ENCODE data around the gene ARCN1. TPM values are rescaled to one million over a fixed set of nuclear protein-coding genes. Genes with fewer than 3 reads are reported as not detected.

The ARCN1 gene
- polyA plus RNA-seq, 3 donors: 152 to 180 (median 176) TPM

Other genes with a start within 250 kb of the ARCN1 start
- gene CD3D, start 229.7 kb upstream of the ARCN1 start, polyA plus RNA-seq (ENCODE audit: insufficient read length in 3 of 3): under 1 TPM in 1 of 3 donors, not detected in 2; 0.20 TPM
- gene CD3G, start 228.1 kb upstream of the ARCN1 start, polyA plus RNA-seq (ENCODE audit: insufficient read length in 3 of 3): under 1 TPM; 0.20 to 0.52 (median 0.29) TPM
- 10 to 100 TPM; 34.5 to 50.0 (median 48.0) TPM for gene UBE4A, start 212.8 kb upstream of the ARCN1 start, polyA plus RNA-seq (ENCODE audit: insufficient read length in 3 of 3)
- 100 to 1,000 TPM; 417 to 493 (median 431) TPM for gene ATP5MG, start 170.8 kb upstream of the ARCN1 start, polyA plus RNA-seq (ENCODE audit: insufficient read length in 3 of 3)
- 10 to 100 TPM; 41.5 to 54.5 (median 52.9) TPM for gene KMT2A, start 135.9 kb upstream of the ARCN1 start, polyA plus RNA-seq (ENCODE audit: insufficient read length in 3 of 3)
- 1 to 10 TPM; 1.8 to 2.9 (median 2.6) TPM for gene TTC36, start 44.9 kb upstream of the ARCN1 start, polyA plus RNA-seq (ENCODE audit: insufficient read length in 3 of 3)
- 10 to 100 TPM; 31.7 to 42.8 (median 33.9) TPM for gene TMEM25, start 41.2 kb upstream of the ARCN1 start, polyA plus RNA-seq (ENCODE audit: insufficient read length in 3 of 3)
- gene IFT46, start 6.5 kb upstream of the ARCN1 start, polyA plus RNA-seq (ENCODE audit: insufficient read length in 3 of 3): 10 to 100 TPM; 43.7 to 54.2 (median 47.7) TPM
- gene PHLDB1, start 35.2 kb downstream of the ARCN1 start, polyA plus RNA-seq (ENCODE audit: insufficient read length in 3 of 3): 100 to 1,000 TPM; 124 to 204 (median 185) TPM
- 1 to 10 TPM in 2 of 3 donors, under 1 TPM in 1; 0.41 to 3.0 (median 2.6) TPM for gene TREH, start 107.2 kb downstream of the ARCN1 start, polyA plus RNA-seq (ENCODE audit: insufficient read length in 3 of 3)
- 100 to 1,000 TPM; 112 to 142 (median 136) TPM for gene DDX6, start 218.8 kb downstream of the ARCN1 start, polyA plus RNA-seq (ENCODE audit: insufficient read length in 3 of 3)